Endothelial cell of umbilical vein (primary cell): ENCODE data around the gene ZNF511.

ENCODE experiments used
- EZH2 ChIP-seq: IDR thresholded peaks from 2 replicates; pipeline ENCODE4 v1.6.1; 2012; ENCODE audit warnings: borderline replicate concordance, low read depth, mild to moderate bottlenecking, moderate library complexity, low read length, inconsistent platforms; ENCODE audit not compliant: severe bottlenecking
- FOS ChIP-seq: IDR thresholded peaks from 2 replicates; pipeline ENCODE4 v1.6.1; 2011; ENCODE audit warnings: mild to moderate bottlenecking, low read length, moderate library complexity, borderline replicate concordance; ENCODE audit not compliant: insufficient read depth
- GATA2 ChIP-seq: IDR thresholded peaks from 2 replicates; pipeline ENCODE4 v1.7.0; 2011; ENCODE audit warnings: low read depth, mild to moderate bottlenecking, moderate library complexity, mixed read lengths, low read length; ENCODE audit not compliant: insufficient read length, insufficient read depth
- JUN ChIP-seq: IDR thresholded peaks from 2 replicates; pipeline ENCODE4 v1.6.1; 2011; ENCODE audit warnings: borderline replicate concordance, low read depth; ENCODE audit not compliant: insufficient read length, insufficient read depth
- MYC ChIP-seq: IDR thresholded peaks from one replicate; pipeline ENCODE4 v1.6.1; 2011; ENCODE audit warnings: mild to moderate bottlenecking, low read depth, low read length
- POLR2A ChIP-seq: IDR thresholded peaks from 2 replicates; pipeline ENCODE4 v1.6.1; 2012; ENCODE audit warnings: low read depth, mild to moderate bottlenecking, control low read depth, low read length
- POLR2AphosphoS5 ChIP-seq: IDR thresholded peaks from 2 replicates; pipeline ENCODE4 v1.6.1; 2012; ENCODE audit warnings: low read depth, mild to moderate bottlenecking, control low read depth, low read length, moderate library complexity; ENCODE audit not compliant: insufficient read depth
- TF ChIP-seq, protein P1 (sequence below), 2 donors: IDR thresholded peaks; 1 replicate in 1 of 2; 2 replicates in 1 of 2; pipeline ENCODE4 v1.5.1; 2011; ENCODE audit warnings: low read length in 2 of 2, mild to moderate bottlenecking in 2 of 2, moderate library complexity in 2 of 2, control low read depth in 1 of 2, inconsistent platforms in 1 of 2, low read depth in 1 of 2; ENCODE audit not compliant: insufficient read depth in 1 of 2; ENCODE audit errors: extremely low read depth in 1 of 2
- TF ChIP-seq, protein P2 (sequence below): IDR thresholded peaks from 2 replicates; pipeline ENCODE4 v1.6.1; 2011; ENCODE audit not compliant: insufficient read depth, insufficient read length

GRCh38 chr10:133281084-133281483 lies 27.6 kb upstream of the ZNF511 start:
- TF ChIP-seq, protein P1, sequence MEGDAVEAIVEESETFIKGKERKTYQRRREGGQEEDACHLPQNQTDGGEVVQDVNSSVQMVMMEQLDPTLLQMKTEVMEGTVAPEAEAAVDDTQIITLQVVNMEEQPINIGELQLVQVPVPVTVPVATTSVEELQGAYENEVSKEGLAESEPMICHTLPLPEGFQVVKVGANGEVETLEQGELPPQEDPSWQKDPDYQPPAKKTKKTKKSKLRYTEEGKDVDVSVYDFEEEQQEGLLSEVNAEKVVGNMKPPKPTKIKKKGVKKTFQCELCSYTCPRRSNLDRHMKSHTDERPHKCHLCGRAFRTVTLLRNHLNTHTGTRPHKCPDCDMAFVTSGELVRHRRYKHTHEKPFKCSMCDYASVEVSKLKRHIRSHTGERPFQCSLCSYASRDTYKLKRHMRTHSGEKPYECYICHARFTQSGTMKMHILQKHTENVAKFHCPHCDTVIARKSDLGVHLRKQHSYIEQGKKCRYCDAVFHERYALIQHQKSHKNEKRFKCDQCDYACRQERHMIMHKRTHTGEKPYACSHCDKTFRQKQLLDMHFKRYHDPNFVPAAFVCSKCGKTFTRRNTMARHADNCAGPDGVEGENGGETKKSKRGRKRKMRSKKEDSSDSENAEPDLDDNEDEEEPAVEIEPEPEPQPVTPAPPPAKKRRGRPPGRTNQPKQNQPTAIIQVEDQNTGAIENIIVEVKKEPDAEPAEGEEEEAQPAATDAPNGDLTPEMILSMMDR (IDR thresholded peaks at IDR 0.05; ENCODE audit: extremely low read depth in 1 of 2, insufficient read depth in 1 of 2, low read depth in 1 of 2, low read length in 2 of 2), result no peak
- TF ChIP-seq POLR2A (no peak), EZH2 (no peak), FOS (no peak), MYC (no peak), POLR2AphosphoS5 (no peak), GATA2 (no peak), JUN (no peak)
- TF ChIP-seq, protein P2, sequence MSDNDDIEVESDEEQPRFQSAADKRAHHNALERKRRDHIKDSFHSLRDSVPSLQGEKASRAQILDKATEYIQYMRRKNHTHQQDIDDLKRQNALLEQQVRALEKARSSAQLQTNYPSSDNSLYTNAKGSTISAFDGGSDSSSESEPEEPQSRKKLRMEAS, result no peak
